ENCODE results near the gene MEOX1.

DNA sequence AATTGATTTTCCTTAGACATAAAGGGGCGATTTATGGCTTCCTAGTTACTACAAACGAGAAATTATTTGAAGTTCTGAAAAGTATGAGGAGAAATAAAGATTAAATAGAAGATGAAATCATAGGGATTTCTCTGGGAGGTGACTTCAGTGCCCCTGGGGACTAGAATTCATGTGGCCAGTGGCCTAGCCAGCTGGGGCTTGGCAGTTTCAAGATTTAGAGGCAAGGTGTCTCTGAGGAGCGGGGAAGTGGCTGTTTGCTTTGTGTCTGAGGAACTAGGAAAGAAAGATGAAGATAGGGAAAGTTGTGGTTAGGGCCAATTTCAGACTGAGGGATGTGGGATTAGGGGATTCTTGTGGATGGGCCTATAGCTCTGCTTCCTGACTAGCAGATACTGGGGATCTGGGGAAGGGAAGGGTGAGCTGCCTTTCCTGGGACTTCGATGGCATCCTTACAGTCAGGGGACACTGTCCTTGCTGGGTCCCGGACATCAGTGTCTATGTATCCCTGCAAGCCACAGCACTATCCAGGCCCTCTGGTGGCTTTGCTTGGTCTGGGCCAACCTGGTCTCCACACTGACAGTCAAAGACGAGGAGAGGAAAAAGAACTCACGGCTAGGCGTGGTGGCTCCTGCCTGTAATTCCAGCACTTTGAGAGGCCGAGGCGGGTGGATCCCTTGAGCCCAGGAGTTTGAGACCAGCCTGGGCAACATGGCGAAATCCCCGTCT lies 22.4 kb upstream of the MEOX1 start:
- TF ChIP-seq, protein P1, sequence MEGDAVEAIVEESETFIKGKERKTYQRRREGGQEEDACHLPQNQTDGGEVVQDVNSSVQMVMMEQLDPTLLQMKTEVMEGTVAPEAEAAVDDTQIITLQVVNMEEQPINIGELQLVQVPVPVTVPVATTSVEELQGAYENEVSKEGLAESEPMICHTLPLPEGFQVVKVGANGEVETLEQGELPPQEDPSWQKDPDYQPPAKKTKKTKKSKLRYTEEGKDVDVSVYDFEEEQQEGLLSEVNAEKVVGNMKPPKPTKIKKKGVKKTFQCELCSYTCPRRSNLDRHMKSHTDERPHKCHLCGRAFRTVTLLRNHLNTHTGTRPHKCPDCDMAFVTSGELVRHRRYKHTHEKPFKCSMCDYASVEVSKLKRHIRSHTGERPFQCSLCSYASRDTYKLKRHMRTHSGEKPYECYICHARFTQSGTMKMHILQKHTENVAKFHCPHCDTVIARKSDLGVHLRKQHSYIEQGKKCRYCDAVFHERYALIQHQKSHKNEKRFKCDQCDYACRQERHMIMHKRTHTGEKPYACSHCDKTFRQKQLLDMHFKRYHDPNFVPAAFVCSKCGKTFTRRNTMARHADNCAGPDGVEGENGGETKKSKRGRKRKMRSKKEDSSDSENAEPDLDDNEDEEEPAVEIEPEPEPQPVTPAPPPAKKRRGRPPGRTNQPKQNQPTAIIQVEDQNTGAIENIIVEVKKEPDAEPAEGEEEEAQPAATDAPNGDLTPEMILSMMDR (IDR thresholded peaks at IDR 0.05), result no peak
- TF ChIP-seq POLR2A (IDR thresholded peaks at IDR 0.05), result no peak
